ENCODE results near the gene LHX2.

Gene LHX2

GRCh38 chr9:124000161-124000783 lies 11.3 kb upstream of the LHX2 start:
- TF ChIP-seq CTCF (IDR thresholded peaks at IDR 0.05; ENCODE audit: low read depth, low read length), result no peak
- no peak for DNase-seq (ENCODE audit: extremely low read depth, low read depth)

- no peak for DNase-seq (ENCODE audit: extremely low read depth, low read depth)
- TF ChIP-seq CTCF (IDR thresholded peaks at IDR 0.05; ENCODE audit: low read depth, low read length), result no peak
These were observed 10.6 kb upstream of the LHX2 start for GRCh38 chr9:124000784-124001457.

- no peak for TF ChIP-seq CTCF (IDR thresholded peaks at IDR 0.05; ENCODE audit: low read depth, low read length)
- no peak for DNase-seq (ENCODE audit: extremely low read depth, low read depth)
These were observed 10.1 kb upstream of the LHX2 start for GRCh38 chr9:124001458-124001799.

- DNase-seq (ENCODE audit: extremely low read depth, low read depth), result no peak
- no peak for TF ChIP-seq CTCF (IDR thresholded peaks at IDR 0.05; ENCODE audit: low read depth, low read length)
These were observed 9.6 kb upstream of the LHX2 start for GRCh38 chr9:124001866-124002525.

- TF ChIP-seq CTCF (IDR thresholded peaks at IDR 0.05; ENCODE audit: low read depth, low read length), result no peak
- DNase-seq (ENCODE audit: extremely low read depth, low read depth), result no peak
These were observed 7.8 kb upstream of the LHX2 start for GRCh38 chr9:124003636-124004349.

GRCh38 chr9:124004593-124004992 lies 7.0 kb upstream of the LHX2 start:
- TF ChIP-seq CTCF (IDR thresholded peaks at IDR 0.05; ENCODE audit: low read depth, low read length), result no peak
- no peak for DNase-seq (ENCODE audit: extremely low read depth, low read depth)

Data from AG09319 (cell line).